Vagina (tissue), 2 donors: ENCODE measurements around the gene PRDM15.

Experiments
- CTCF ChIP-seq, 3 experiments: fragments of 450-650 bp in 2 of 3; fragments of 200-600 bp in 1 of 3; sonication (generic) in 1 of 3; IDR thresholded peaks; one replicate each; pipeline ENCODE4 v1.5.1; 2017 to 2019; ENCODE audit warnings: antibody characterized with exemption in 3 of 3, mild to moderate bottlenecking in 2 of 3, moderate library complexity in 2 of 3
- POLR2AphosphoS5 ChIP-seq, 2 donors: sonication (generic); formaldehyde crosslinking; IDR thresholded peaks; one replicate each; pipeline ENCODE4 v1.9.0; 2017; ENCODE audit warnings: antibody characterized with exemption in 2 of 2, mild to moderate bottlenecking in 2 of 2, low read depth in 1 of 2; ENCODE audit not compliant: insufficient read depth in 1 of 2

- TF ChIP-seq CTCF (IDR thresholded peaks at IDR 0.05) (no peak), POLR2AphosphoS5 (IDR thresholded peaks at IDR 0.05; ENCODE audit: insufficient read depth in 1 of 2, low read depth in 1 of 2) (no peak)
These were observed 40.7 kb upstream of the PRDM15 start for GRCh38 chr21:41919666-41920398.
